GM21786 (cell line): ENCODE data around the gene DNAJB1.
"Not testable (repeated sequence)": the region's sequence is repeated elsewhere in the genome, so short reads cannot be mapped to it uniquely, and the experiment has no call there.

Experiments
- ATAC-seq: cut with Tn5 transposase; IDR thresholded peaks from one replicate; pipeline ENCODE4 v1.9.1; 2021; ENCODE audit not compliant: unreplicated experiment

DNAJB1 gene

GRCh38 chr19:14553042-14553938, 35.1 kb upstream of the DNAJB1 start:
- no peak for ATAC-seq

GRCh38 chr19:14552006-14552360, 33.8 kb upstream of the DNAJB1 start:
- not testable (repeated sequence) for ATAC-seq

GRCh38 chr19:14551134-14552005, 33.2 kb upstream of the DNAJB1 start:
- peak; percentile 47 for ATAC-seq

- ATAC-seq, result no peak
Measured at GRCh38 chr19:14550201-14550754, 32.1 kb upstream of the DNAJB1 start.

GRCh38 chr19:14545716-14546082, 27.5 kb upstream of the DNAJB1 start:
- ATAC-seq, result no peak

- no peak for ATAC-seq
Measured at GRCh38 chr19:14544977-14545715, 26.9 kb upstream of the DNAJB1 start.

GRCh38 chr19:14544047-14544446, 25.9 kb upstream of the DNAJB1 start:
- no peak for ATAC-seq

- no peak for ATAC-seq
Measured at GRCh38 chr19:14542711-14543328, 24.6 kb upstream of the DNAJB1 start.

GRCh38 chr19:14541979-14542378, 23.8 kb upstream of the DNAJB1 start:
- not testable (repeated sequence) for ATAC-seq

- no peak for ATAC-seq
Measured at GRCh38 chr19:14540741-14541525, 22.7 kb upstream of the DNAJB1 start.

- no peak for ATAC-seq
Measured at GRCh38 chr19:14536926-14537692, 18.9 kb upstream of the DNAJB1 start.

- ATAC-seq, result no peak
Measured at GRCh38 chr19:14533450-14533849, 15.3 kb upstream of the DNAJB1 start.

- no peak for ATAC-seq
Measured at GRCh38 chr19:14530506-14530905, 12.3 kb upstream of the DNAJB1 start.

- ATAC-seq, result peak; percentile 1
Measured at GRCh38 chr19:14530005-14530348, 11.8 kb upstream of the DNAJB1 start.

GRCh38 chr19:14529254-14530004, 11.2 kb upstream of the DNAJB1 start, which contains the start of gene TECR:
TECR (plus strand) TSS chr19:14529594; CDS start chr19:14529697, 103 bp downstream.
- ATAC-seq, result peak; percentile 95

- no peak for ATAC-seq
Measured at GRCh38 chr19:14528419-14529253, 10.4 kb upstream of the DNAJB1 start.

- ATAC-seq, result no peak
Measured at GRCh38 chr19:14526423-14526822, 8.2 kb upstream of the DNAJB1 start.
